IMR-90 (cell line): ENCODE results near the gene FAM24B. TPM values are rescaled to one million over a fixed set of nuclear protein-coding genes. Genes with fewer than 3 reads are reported as not detected.
A peak's percentile ranks its signal among the peaks of the same experiment; 100 is the strongest.

Experiments used
- ATAC-seq: fragments of 200-7000 bp; cut with Tn5 transposase; 2 replicates; pipeline ENCODE4 v1.9.1; 2020; ENCODE audit warnings: low read depth, mild to moderate bottlenecking, moderate library complexity
- BruUV-seq: library from RNA; stranded (reverse); fragments of 400-500 nt; replicated peaks from 2 replicates; lab custom pipeline; 2021; lab: Mats Ljungman, UMichigan
- CTCF ChIA-PET: fragments of 300-600 bp; formaldehyde crosslinking; extraction: SDS; loops from one replicate; lab custom pipeline; 2021; ENCODE audit warnings: antibody characterized with exemption; lab: Yijun Ruan, JAX
- POLR2A ChIA-PET: fragments of 300-600 bp; sonication (Branson Sonifier 250); formaldehyde crosslinking; loops from one replicate; lab custom pipeline; 2022; ENCODE audit warnings: antibody characterized with exemption; ENCODE audit not compliant: unreplicated experiment; lab: Charles Lee
- DNase-seq: peaks from one replicate; pipeline ENCODE4 v3.0.0; 2013
- H2AFZ ChIP-seq: replicated peaks from 2 replicates; pipeline ENCODE3; 2013; ENCODE audit warnings: low read length, mild to moderate bottlenecking; ENCODE audit not compliant: poor library complexity
- H2AK5ac ChIP-seq: 2 replicates; pipeline ENCODE4 v1.6.1; 2013; ENCODE audit warnings: low read depth, low read length, inconsistent platforms
- H2AK9ac ChIP-seq: replicated peaks from 2 replicates; pipeline ENCODE3; 2013; ENCODE audit warnings: mild to moderate bottlenecking, low read depth, low read length, moderate library complexity; ENCODE audit not compliant: poor library complexity
- H2BK120ac ChIP-seq: 2 replicates; pipeline ENCODE4 v1.6.1; 2013; ENCODE audit warnings: low read depth, low read length, inconsistent platforms
- H2BK15ac ChIP-seq: 3 replicates; pipeline ENCODE4 v1.6.1; 2013; ENCODE audit warnings: low read depth, low read length, inconsistent platforms
- H2BK20ac ChIP-seq: 2 replicates; pipeline ENCODE4 v1.6.1; 2013; ENCODE audit warnings: low read depth, mild to moderate bottlenecking, inconsistent platforms, low read length, moderate library complexity
- H2BK5ac ChIP-seq: 2 replicates; pipeline ENCODE4 v1.6.1; 2013; ENCODE audit warnings: mild to moderate bottlenecking, low read depth, low read length, inconsistent platforms; ENCODE audit not compliant: poor library complexity, severe bottlenecking
- H3K14ac ChIP-seq: replicated peaks from 2 replicates; pipeline ENCODE4 v1.6.1; 2013; ENCODE audit warnings: low read depth, low read length, inconsistent platforms
- H3K18ac ChIP-seq: 2 replicates; pipeline ENCODE4 v1.6.1; 2013; ENCODE audit warnings: low read depth, low read length, control low read depth
- H3K23ac ChIP-seq: 2 replicates; pipeline ENCODE4 v1.6.1; 2013; ENCODE audit warnings: low read depth, low read length, inconsistent platforms
- H3K27ac ChIP-seq: 2 replicates; pipeline ENCODE4 v1.5.1; 2013; ENCODE audit warnings: mild to moderate bottlenecking, control low read depth, low read length; ENCODE audit not compliant: insufficient read depth
- H3K27me3 ChIP-seq: 2 replicates; pipeline ENCODE4 v1.6.1; 2013; ENCODE audit warnings: low read length; ENCODE audit not compliant: control insufficient read depth, insufficient read depth
- H3K36me3 ChIP-seq: 2 replicates; pipeline ENCODE4 v1.6.1; 2013; ENCODE audit warnings: low read length, mixed read lengths; ENCODE audit not compliant: control insufficient read depth, insufficient read depth
- H3K4ac ChIP-seq: 2 replicates; pipeline ENCODE4 v1.6.1; 2013; ENCODE audit warnings: low read depth, low read length, inconsistent platforms
- H3K4me1 ChIP-seq: 2 replicates; pipeline ENCODE4 v1.6.1; 2013; ENCODE audit warnings: low read length, mixed read lengths; ENCODE audit not compliant: control insufficient read depth, insufficient read depth
- H3K4me2 ChIP-seq: 2 replicates; pipeline ENCODE4 v1.6.1; 2013; ENCODE audit warnings: low read depth, mild to moderate bottlenecking, control low read depth, low read length, moderate library complexity
- H3K4me3 ChIP-seq: 2 replicates; pipeline ENCODE4 v1.5.1; 2013; ENCODE audit warnings: low read depth, mild to moderate bottlenecking, control low read depth, low read length, moderate library complexity; ENCODE audit not compliant: insufficient read depth
- H3K56ac ChIP-seq: 2 replicates; pipeline ENCODE4 v1.6.1; 2013; ENCODE audit warnings: low read length, inconsistent platforms; ENCODE audit not compliant: insufficient read depth; ENCODE audit errors: extremely low read depth
- H3K79me1 ChIP-seq, 2 experiments: 2 replicates each; pipeline ENCODE4 v1.6.1; 2013; ENCODE audit warnings: low read length in 2 of 2, inconsistent platforms in 1 of 2, low read depth in 1 of 2
- H3K9ac ChIP-seq: 2 replicates; pipeline ENCODE4 v1.6.1; 2013; ENCODE audit warnings: low read depth, low read length, control low read depth
- H3K9me1 ChIP-seq: 2 replicates; pipeline ENCODE4 v1.6.1; 2013; ENCODE audit warnings: low read length, inconsistent platforms; ENCODE audit not compliant: insufficient read depth
- H3K9me3 ChIP-seq: 2 replicates; pipeline ENCODE4 v1.6.1; 2013; ENCODE audit warnings: low read length; ENCODE audit not compliant: control insufficient read depth, insufficient read depth
- H4K20me1 ChIP-seq: 2 replicates; pipeline ENCODE4 v1.6.1; 2013; ENCODE audit warnings: low read length, inconsistent platforms; ENCODE audit not compliant: insufficient read depth
- H4K5ac ChIP-seq: 2 replicates; pipeline ENCODE4 v1.6.1; 2013; ENCODE audit warnings: mild to moderate bottlenecking, low read depth, low read length, control low read depth
- H4K8ac ChIP-seq, 2 experiments: 2 replicates each; pipeline ENCODE4 v1.6.1; 2013; ENCODE audit warnings: low read depth in 2 of 2, low read length in 2 of 2, control low read depth in 1 of 2, inconsistent platforms in 1 of 2
- H4K91ac ChIP-seq: 2 replicates; pipeline ENCODE4 v1.6.1; 2013; ENCODE audit warnings: low read depth, low read length, inconsistent platforms; ENCODE audit not compliant: insufficient read depth
- CHD1 ChIP-seq: IDR thresholded peaks from 2 replicates; pipeline ENCODE4 v1.6.1; 2012; ENCODE audit warnings: low read depth, low read length, improper control_type of control experiment
- FOS ChIP-seq: fragments of 150-350 bp; IDR thresholded peaks from 2 replicates; pipeline ENCODE4 v1.6.1; 2016; ENCODE audit warnings: low read depth, low read length
- MAFK ChIP-seq: IDR thresholded peaks from 2 replicates; pipeline ENCODE4 v1.6.1; 2012; ENCODE audit warnings: low read depth, low read length, improper control_type of control experiment
- MAZ ChIP-seq: IDR thresholded peaks from 2 replicates; pipeline ENCODE4 v1.6.1; 2012; ENCODE audit warnings: low read depth, mild to moderate bottlenecking, low read length, improper control_type of control experiment, moderate library complexity, borderline replicate concordance
- NFE2L2 ChIP-seq: fragments of 150-350 bp; IDR thresholded peaks from 2 replicates; pipeline ENCODE4 v1.6.1; 2016; ENCODE audit warnings: low read depth, mild to moderate bottlenecking, low read length
- RAD21 ChIP-seq: IDR thresholded peaks from 2 replicates; pipeline ENCODE4 v1.6.1; 2012; ENCODE audit warnings: low read length, improper control_type of control experiment
- RFX5 ChIP-seq: IDR thresholded peaks from 2 replicates; pipeline ENCODE4 v1.8.0; 2012; ENCODE audit warnings: low read depth, mild to moderate bottlenecking, low read length, moderate library complexity
- WGBS, 2 experiments: methylation state at CpG; one replicate each; pipeline versions ENCODE4 v1.1.5 to v1.1.7; 2013; ENCODE audit warnings: missing lambda C conversion rate in 2 of 2; ENCODE audit not compliant: insufficient read length in 1 of 2; ENCODE audit errors: extremely low coverage in 2 of 2; 5-methylcytosine and 5-hydroxymethylcytosine counted together
- dilution Hi-C: fragments of 300-500 bp; cut with HindIII; formaldehyde crosslinking; loops from one replicate; pipeline ENCODE4 v1.14.3; 2018; ENCODE audit warnings: low sequenced_read_pairs; ENCODE audit not compliant: unreplicated experiment
- in situ Hi-C: fragments of 300-500 bp; cut with MboI; formaldehyde crosslinking; loops from 3 replicates; pipeline ENCODE4 v1.14.3; 2019; ENCODE audit warnings: low sequenced_read_pairs, inconsistent platforms, mixed read lengths
- intact Hi-C: fragments of 100-400 bp; cut with micrococcal nuclease; formaldehyde crosslinking; loops from 2 replicates; pipeline ENCODE4 v1.10.0; 2022
- polyA plus RNA-seq, 3 experiments: library from polyadenylated mRNA; depleted of rRNA; stranded (reverse); fragments of >200 nt; gene quantifications; 2 replicates each; pipeline ENCODE4 v1.2.3, GENCODE V29; 2012; ENCODE audit warnings: low replicate concordance in 1 of 3
- total RNA-seq: library from RNA; depleted of rRNA; stranded (reverse); fragments of >200 nt; gene quantifications from 2 replicates; pipeline ENCODE4 v1.2.3, GENCODE V29; 2012

Gene FAM24B
- total and polyA plus RNA-seq, 2 of the 4 experiments (the other 2 are of a cell fraction): 1.6 to 4.3 TPM

GRCh38 chr10:122853665-122854313 is 25.6 kb downstream of the FAM24B start:
- no CpG with 5 or more reads among the region's 1 CpG for WGBS, 2 experiments
- intact Hi-C loops: loop anchor here (5.0 to 10.0 kb wide), 2 partner anchors 99 to 301 kb away; partner anchors contain the start of genes BUB3 and C10orf88
- H3K36me3 ChIP-seq: no peaks in the 10 kb centered on the region
- H3K14ac ChIP-seq: peak overlapping the region; percentile 74
- no peaks in the 10 kb centered on the region for H4K20me1 ChIP-seq
- peak overlapping the region; percentile 69 for H3K23ac ChIP-seq
- peak overlapping the region; percentile 77 for H4K91ac ChIP-seq
- peak overlapping the region; percentile 89 for H2BK5ac ChIP-seq
- no peak overlapping the region for H2AFZ ChIP-seq
- peak overlapping the region; percentile 65; the same call in 1 of the 2 replicates for H4K5ac ChIP-seq
- H3K27me3 ChIP-seq: no peaks in the 10 kb centered on the region
- ChIA-PET CTCF (interaction anchor here (0.6 kb wide), 1 partner anchor 470 kb away, joined by 3 read pairs; no protein-coding TSS in a partner anchor), POLR2A (interaction anchor here (0.8 kb wide), 1 partner anchor 11 kb away, joined by 3 read pairs; no protein-coding TSS in a partner anchor)
- no peaks in the 10 kb centered on the region for H3K9me3 ChIP-seq
- dilution Hi-C loops: no loop called here
- peak overlapping the region; percentile 81; the same call in 1 of the 2 replicates for H3K18ac ChIP-seq
- peak overlapping the region; percentile 78 for H3K4me2 ChIP-seq
- DNase-seq: peak; percentile 63
- H3K9ac ChIP-seq: no peak overlapping the region
- no peak overlapping the region for H3K4me3 ChIP-seq
- H2BK120ac ChIP-seq: peak overlapping the region; percentile 87
- peaks cover 12 to 46% of the 10 kb centered on the region in 2 experiments for H3K79me1 ChIP-seq
- peak overlapping the region; percentile 88 for H3K4ac ChIP-seq
- H2AK9ac ChIP-seq: peak overlapping the region; percentile 85
- peak overlapping the region; percentile 44; the same call in 1 of the 2 replicates for H3K56ac ChIP-seq
- H2AK5ac ChIP-seq: peak overlapping the region; percentile 86
- peaks cover 33% of the 10 kb centered on the region for H3K4me1 ChIP-seq
- in situ Hi-C loops: loop anchor here (25.0 kb wide), 2 partner anchors 309 to 691 kb away; partner anchors contain the start of gene BUB3
- TF ChIP-seq FOS: no peak
- TF ChIP-seq MAZ: no peak
- TF ChIP-seq NFE2L2: peak; percentile 29; the same call in 1 of the 2 replicates
- TF ChIP-seq CHD1: no peak
- no peak for TF ChIP-seq RAD21
- peak; percentile 84 for TF ChIP-seq MAFK
- TF ChIP-seq RFX5: no peak
- H2BK15ac ChIP-seq: peak overlapping the region; percentile 91; the same call in 2 of the 3 replicates
- peak overlapping the region; percentile 69; the same call in 1 of the 2 replicates for H3K27ac ChIP-seq
- peaks cover 24% of the 10 kb centered on the region for H3K9me1 ChIP-seq
- peak overlapping the region; percentile 52 to 70 for H4K8ac ChIP-seq
- no TSS peak for BruUV-seq
- peak; percentile 57 for ATAC-seq
- peak overlapping the region; percentile 94 for H2BK20ac ChIP-seq
